HG03565 (cell line): Measurements from ENCODE around the gene RBBP8NL.
"Not testable (repeated sequence)": the region's sequence is repeated elsewhere in the genome, so short reads cannot be mapped to it uniquely, and the experiment has no call there.

Experiments used
- ATAC-seq: cut with Tn5 transposase; IDR thresholded peaks from one replicate; pipeline ENCODE4 v1.9.1; 2021; ENCODE audit warnings: mild to moderate bottlenecking, moderate library complexity; ENCODE audit not compliant: unreplicated experiment

Gene RBBP8NL

DNA sequence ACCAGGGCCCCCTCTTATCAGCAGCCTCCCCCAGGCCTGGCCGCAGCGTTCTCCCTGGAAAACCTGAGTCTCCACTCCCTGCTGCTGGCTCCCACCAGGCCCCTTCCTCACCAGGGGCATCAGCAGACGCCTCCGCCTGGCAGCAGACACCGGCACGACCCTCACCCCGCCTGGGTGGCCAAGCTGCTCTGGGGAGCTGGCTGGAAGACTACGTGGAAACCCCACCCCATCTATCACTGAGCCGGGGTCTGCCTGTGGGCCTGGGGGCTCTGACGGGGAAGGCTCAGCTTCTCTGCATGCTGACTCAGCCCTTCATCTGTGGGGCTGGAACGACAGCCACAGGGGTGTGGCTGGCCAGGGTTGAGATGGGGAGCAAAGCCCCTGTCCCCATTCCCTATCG, 19.1 kb upstream of the RBBP8NL start:
- no peak for ATAC-seq

- no peak for ATAC-seq
These were observed 18.4 kb upstream of the RBBP8NL start for GRCh38 chr20:62445553-62446340.

- ATAC-seq: no peak
These were observed 16.9 kb upstream of the RBBP8NL start for GRCh38 chr20:62444286-62444685.

- no peak for ATAC-seq
These were observed 14.7 kb upstream of the RBBP8NL start for GRCh38 chr20:62441987-62442539.

DNA sequence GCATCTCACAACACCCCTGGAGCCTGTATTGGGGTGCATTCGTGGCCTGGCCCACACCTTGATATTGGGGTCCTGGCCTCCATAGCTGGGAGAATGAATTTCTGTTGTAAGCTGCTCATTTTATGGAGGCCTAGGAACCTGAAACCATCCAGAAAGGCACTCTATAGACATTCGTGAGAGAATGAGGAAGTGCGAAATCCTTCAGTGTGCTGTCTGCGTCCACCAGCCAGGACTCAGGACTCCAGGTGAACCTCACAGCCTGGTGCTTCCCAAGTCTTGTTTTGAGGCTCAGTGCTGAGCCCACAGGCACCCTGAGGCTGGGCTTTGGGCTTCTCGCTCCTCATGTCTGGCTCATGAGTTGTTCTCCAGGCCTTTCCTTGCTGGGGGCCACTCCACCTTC, 11.9 kb upstream of the RBBP8NL start:
- no peak for ATAC-seq

DNA sequence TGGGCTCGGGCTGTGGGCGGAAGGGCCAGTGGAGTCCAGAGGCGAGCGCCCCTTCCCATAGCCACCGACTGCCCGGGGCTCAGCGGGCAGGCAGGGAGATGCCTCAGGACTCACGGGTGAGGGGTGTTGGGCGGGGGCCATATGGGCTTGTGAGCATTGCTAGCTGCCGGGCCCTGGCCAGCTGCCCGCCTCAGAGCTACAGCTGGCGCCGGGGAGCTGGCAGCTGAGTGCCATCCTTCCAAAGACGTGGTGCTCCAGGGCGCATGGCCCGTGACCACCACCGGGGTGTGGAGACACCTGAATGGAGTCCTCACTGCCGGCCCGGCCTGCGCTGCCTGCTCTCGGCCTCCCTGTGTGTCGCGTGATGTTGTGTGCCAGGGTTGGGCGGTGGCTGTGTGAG, 10.6 kb upstream of the RBBP8NL start:
- no peak for ATAC-seq

DNA sequence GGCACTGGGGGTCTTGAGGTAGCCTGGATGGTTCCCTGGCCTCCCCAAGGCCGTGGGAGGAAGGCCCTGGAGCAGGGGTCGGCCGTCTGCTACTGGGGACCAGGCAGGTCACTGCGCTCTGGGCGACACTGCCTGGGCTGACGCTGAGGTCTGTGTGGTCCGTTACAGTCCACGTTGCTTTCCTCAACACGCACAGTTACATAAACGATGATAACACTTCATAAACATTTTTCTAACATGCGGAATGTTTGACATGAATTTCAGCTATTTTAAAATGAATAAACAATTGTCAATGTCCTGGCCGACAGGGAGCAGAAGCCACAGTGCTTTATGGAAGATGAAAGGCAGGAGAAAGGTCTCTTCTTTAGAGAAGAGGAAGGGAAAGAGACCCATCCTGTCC, 10.2 kb upstream of the RBBP8NL start:
- no peak for ATAC-seq

DNA sequence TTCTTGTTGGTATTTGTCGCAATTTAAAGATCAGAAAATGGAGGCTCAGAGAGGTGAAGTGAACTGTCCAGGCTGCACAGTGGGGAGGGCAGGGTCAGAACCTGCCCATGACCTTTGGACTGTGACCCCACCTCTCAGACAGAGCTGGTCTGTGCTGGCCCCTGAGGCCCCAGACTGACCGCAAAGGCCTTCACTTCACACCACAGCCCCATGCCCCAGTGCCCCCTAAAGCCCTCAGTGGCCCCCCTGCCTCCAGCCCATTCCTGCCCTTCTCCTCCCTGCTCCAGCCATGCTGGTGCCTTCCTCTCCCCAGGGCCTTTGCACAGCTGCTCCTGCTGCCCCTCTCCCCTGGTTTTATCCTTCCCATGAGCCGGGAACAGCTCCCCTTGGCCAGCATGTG, 9.4 kb upstream of the RBBP8NL start:
- ATAC-seq: no peak

- no peak for ATAC-seq
These were observed 6.5 kb upstream of the RBBP8NL start for GRCh38 chr20:62433658-62434497.

- no peak for ATAC-seq
These were observed 3.6 kb upstream of the RBBP8NL start for GRCh38 chr20:62430866-62431447.

- ATAC-seq: no peak
These were observed 3.0 kb upstream of the RBBP8NL start for GRCh38 chr20:62430311-62430853.

GRCh38 chr20:62429455-62430310, 2.3 kb upstream of the RBBP8NL start:
- ATAC-seq: no peak

- no peak for ATAC-seq
These were observed 1.3 kb upstream of the RBBP8NL start for GRCh38 chr20:62428396-62429295.

DNA sequence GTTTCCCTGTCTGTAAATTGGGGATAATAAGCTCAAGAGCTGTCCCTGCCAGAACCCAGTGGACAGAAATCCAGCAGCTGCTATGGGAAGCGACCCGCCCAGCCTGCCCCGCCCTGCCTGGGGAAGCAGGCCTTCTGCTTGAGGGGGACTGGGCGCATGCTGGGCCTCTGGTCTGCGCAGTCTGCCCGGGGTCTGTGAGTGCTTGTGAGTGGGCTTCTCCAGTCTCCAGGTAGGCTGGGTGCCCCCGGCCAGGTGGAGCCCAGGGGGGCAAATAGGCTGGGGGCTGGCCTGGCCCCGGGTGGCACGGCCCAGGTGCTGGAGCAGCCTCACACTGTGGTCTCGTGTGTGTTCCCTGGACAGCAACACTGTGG, 648 bp upstream of the RBBP8NL start:
- ATAC-seq: no peak

- no peak for ATAC-seq
These were observed 624 bp downstream of the RBBP8NL start for GRCh38 chr20:62426699-62427131.

GRCh38 chr20:62426059-62426348, 1.3 kb downstream of the RBBP8NL start:
- ATAC-seq: not testable (repeated sequence)

DNA sequence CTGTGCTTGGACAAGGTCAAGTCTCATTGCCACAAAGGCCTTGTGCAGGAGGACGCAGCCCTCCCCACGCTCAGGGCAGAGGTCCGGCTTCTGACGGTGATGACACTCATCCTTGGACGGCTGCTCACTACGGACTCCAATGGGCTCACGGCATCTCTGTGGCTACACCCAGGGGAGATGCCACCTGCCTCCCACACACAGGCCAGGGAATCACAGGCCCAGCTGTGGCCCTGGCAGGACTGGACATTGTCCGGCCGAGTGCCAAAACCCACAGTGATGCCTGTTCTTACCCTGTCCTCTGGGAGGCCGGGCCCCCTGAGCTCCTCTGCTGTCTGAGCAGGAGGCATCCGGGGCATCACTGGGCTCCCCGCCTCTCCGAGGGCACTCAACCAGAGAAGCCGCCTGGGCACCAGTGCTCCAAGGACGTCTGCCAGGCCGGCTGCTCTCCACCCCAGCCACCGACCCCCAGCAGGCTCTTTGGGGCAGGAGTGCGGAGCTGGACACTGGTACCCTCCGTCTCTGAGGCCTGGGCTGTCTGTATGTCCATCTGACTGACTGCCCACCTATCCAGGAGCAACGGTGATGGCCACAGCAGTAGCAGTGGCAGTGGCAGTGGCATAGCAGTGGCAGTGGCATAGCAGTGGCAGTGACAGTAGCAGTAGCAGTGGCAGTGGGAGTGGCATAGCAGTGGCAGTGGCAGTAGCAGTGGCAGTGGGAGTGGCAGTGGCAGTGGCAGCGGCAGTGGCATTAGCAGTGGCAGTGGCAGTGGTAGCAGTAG, 1.9 kb downstream of the RBBP8NL start:
- ATAC-seq: no peak

DNA sequence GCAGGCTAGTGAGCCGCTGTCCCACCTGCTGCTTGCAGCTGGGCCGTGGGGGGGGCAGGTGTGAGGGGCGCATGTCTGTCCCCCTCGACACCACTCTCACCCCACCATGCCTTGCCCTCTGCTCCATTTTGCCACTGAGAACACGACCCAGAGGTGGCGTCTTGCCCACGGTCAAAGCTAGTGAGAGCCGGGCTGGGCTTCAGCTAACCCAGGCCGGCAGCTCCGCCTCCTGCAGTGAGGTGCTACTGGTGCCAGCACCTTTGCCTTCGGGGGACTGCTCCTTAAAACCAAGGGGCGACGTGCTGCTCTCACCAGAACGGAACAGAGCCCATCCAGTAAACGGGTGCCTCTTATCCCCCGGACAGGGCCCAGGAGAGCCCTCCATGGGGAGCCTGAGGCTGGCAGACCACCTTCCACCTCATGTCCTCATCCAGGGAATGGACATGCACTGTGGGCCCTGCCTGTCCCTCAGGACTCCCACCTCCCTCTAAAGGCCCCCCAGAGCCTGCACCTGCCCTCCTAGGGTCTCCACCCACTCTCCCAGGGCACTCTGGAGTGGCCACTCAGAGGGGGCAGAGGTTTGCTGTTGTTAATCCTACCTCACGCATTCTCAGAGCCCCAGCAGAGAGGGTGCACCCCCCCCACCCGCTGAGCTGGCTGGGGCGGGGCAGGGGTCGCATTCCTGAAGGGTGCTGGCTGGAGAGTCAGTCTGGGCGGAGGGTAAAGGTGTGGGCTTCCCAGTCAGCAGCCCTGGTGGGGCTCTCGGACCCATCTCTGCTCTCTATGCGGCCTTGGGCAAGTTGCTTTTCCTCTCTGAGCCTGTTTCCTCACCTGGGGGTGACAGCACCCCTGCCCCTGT, 2.9 kb downstream of the RBBP8NL start:
- ATAC-seq: no peak
